ENCODE data around the gene GAL3ST2.
"Not testable (repeated sequence)": the region's sequence is repeated elsewhere in the genome, so short reads cannot be mapped to it uniquely, and the experiment has no call there.

Gene GAL3ST2

DNA sequence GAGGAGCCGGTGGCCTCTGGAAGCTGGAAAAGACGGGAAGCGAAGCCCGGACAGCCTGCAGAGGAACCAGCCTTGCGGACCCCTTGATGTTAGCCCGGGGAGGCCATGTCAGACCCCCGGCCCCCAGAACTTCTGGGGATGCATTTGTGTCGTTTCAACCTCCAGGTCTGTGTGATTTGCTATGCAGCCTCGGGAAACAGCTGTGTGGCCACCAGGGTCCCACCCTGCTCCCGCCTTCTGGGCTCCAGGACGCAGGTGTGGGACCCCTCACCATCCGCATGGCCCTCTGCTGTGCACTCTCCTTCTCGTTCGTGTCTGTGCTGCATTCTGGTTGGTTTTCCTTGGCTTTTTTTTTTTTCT lies 45.6 kb downstream of the GAL3ST2 start:
- TF ChIP-seq, protein P1, sequence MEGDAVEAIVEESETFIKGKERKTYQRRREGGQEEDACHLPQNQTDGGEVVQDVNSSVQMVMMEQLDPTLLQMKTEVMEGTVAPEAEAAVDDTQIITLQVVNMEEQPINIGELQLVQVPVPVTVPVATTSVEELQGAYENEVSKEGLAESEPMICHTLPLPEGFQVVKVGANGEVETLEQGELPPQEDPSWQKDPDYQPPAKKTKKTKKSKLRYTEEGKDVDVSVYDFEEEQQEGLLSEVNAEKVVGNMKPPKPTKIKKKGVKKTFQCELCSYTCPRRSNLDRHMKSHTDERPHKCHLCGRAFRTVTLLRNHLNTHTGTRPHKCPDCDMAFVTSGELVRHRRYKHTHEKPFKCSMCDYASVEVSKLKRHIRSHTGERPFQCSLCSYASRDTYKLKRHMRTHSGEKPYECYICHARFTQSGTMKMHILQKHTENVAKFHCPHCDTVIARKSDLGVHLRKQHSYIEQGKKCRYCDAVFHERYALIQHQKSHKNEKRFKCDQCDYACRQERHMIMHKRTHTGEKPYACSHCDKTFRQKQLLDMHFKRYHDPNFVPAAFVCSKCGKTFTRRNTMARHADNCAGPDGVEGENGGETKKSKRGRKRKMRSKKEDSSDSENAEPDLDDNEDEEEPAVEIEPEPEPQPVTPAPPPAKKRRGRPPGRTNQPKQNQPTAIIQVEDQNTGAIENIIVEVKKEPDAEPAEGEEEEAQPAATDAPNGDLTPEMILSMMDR (IDR thresholded peaks at IDR 0.05; ENCODE audit: borderline replicate concordance, insufficient read depth, low read depth, low read length), result no peak
- H3K4me3 ChIP-seq (ENCODE audit: low read depth, low read length), result no peak overlapping the region

DNA sequence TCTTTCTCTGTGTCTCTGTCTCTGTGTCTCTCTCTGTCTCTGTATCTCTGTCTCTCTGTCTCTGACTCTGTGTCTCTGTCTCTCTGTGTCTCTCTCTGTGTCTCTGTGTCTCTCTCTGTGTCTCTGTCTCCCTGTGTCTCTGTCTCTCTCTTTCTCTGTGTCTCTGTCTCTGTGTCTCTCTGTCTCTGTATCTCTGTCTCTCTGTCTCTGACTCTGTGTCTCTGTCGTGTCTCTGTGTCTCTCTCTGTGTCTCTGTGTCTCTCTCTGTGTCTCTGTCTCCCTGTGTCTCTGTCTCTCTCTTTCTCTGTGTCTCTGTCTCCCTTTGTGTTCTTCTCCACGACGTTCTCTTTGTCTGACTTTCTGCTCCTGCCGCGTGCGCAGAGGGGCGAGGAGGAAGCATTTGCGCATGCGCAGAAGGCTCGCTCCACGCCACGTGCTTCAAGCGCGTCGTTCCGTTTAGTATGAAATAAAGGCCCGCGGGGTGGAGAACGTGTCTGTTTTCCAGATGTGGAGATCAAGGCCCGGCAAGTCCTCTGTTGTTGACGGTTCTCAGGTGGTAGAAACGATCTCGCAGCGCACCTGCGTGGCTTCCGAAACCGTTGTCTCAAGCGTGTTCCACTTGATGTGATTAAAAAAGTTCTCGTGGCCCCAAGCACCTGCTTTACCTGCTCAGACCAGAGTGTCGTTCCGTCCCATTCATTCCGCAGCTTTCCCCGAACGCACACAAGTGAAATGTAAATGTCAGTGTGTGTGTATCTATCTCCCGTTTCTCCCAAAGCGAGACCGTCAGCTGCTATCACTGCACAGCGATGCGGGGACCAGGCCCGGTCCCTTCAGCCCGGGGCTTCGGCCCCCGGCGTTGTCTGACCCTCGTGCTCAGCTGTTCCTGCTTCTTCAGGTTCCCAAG lies 47.2 kb downstream of the GAL3ST2 start:
- H3K4me3 ChIP-seq (ENCODE audit: low read depth, low read length), result not testable (repeated sequence)

DNA sequence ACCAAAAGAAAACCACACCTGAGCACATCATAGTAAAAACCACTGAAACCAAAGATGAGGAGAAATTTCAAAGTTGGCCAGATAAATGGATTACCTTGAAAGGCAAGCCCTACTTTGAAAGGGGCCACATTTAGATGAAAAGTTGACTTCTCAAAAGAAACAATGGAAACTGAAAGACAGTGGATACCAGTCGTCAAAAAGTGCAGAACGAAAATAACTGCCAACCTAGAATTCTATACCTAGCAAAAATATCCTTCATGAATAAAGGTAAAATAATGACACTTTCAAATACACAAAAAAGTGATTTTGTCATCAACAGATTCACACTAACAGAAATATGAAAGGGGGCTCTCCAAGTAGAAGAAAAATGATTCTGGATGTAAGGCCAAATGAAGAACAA lies 50.8 kb downstream of the GAL3ST2 start:
- H3K4me3 ChIP-seq (ENCODE audit: low read depth, low read length), result no peak overlapping the region

DNA sequence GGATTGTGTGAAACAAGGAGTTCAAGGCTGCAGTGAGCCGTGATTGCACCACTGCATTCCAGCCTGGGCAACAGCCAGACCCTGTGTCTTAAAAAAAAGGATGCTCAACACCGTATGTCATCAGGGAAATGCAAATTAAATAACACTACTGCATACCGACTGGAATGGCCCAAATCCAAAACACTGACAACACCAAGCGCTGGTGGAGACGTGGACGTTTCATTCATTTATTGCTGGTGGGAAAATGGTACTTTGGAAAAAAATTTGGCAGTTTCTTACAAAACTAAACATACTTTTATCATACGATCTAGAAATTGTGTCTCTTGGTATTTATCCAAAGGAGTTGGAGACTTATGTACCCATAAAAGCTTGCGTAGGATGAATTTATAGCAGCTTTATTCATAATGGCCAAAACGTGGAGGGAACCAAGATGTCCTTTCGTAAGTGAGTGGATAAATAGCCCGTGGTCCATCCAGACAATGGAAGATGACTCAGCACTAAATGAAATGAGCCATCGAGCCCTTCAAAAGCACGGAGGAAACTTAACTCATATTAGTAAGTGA lies 56.6 kb downstream of the GAL3ST2 start:
- H3K4me3 ChIP-seq (ENCODE audit: low read depth, low read length), result no peak overlapping the region
- TF ChIP-seq, protein P1 (IDR thresholded peaks at IDR 0.05; ENCODE audit: borderline replicate concordance, insufficient read depth, low read depth, low read length), result no peak

More for the DNA sequence above, 50.8 kb downstream of the GAL3ST2 start:
- TF ChIP-seq, protein P1 (IDR thresholded peaks at IDR 0.05; ENCODE audit: borderline replicate concordance, insufficient read depth, low read depth, low read length), result no peak

DNA sequence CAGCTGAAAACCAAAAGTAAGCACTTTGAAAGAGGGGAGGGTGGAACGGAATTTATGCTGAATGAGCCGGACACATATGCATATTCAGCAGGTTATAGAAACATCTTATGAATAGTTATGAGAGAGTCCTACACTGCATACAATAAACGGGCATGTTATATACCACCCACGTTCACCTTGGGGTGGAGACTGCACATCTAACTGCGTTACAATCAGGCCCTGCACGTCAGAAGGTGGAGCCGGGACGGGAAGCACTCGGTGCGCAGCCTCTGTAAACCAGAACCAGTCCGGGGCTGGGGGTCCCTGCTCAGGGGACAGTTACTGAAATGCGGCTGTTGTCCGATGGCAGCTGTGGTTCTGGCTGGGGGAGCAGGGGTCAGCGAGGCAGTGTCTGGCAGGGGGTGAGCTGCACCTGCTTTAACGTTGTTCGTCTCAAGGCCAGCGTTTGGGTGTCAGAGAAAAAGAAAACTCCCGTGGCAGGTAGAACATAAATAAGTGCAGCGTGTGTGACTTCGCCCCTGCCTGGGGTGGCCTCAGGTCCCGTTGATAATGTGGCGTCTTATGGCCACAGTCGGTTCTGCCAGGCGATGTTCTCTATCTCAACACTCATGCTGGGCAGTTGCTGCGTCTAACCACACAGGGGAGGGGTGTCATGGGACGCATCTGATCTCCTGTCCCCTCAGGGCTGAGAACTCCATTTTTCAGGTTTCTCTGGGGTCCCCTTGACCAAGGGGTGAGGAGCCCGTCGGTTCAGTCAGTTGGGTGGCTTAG lies 57.3 kb downstream of the GAL3ST2 start:
- H3K4me3 ChIP-seq (ENCODE audit: low read depth, low read length), result not testable (repeated sequence)

DNA sequence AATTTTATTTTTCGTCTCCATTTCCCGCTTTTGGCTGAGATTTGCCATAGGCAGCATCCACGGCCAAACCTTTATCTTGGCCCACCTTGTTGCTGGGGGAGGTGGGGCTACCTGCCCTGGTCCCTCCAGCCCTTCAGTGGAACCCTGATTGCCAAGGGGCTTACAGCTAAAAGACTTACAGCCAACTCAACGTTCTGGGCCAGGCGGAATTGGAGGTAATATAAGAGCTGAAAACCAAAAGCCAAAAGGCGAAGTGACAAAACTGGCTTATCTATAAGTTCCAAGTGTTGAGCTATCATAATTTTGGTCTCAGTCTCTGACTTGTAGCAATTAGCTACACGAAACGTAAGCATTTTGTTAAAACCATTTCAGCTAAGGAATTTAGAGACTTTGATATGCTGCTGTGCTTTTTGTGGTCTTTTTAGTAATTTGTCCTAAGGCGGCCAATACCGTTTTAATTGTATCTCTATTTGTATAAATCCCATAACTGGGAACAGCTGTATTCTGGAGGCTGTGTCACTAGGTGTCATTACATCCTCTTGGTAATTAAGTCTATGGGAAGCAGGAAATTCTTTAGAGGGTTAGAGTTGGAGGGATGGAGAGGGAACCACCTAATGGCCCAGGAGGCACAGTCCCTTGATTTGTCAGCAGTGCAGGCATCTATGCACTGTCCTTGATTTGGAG lies 58.0 kb downstream of the GAL3ST2 start:
- no peak overlapping the region for H3K4me3 ChIP-seq (ENCODE audit: low read depth, low read length)
- TF ChIP-seq, protein P1 (IDR thresholded peaks at IDR 0.05; ENCODE audit: borderline replicate concordance, insufficient read depth, low read depth, low read length), result no peak

DNA sequence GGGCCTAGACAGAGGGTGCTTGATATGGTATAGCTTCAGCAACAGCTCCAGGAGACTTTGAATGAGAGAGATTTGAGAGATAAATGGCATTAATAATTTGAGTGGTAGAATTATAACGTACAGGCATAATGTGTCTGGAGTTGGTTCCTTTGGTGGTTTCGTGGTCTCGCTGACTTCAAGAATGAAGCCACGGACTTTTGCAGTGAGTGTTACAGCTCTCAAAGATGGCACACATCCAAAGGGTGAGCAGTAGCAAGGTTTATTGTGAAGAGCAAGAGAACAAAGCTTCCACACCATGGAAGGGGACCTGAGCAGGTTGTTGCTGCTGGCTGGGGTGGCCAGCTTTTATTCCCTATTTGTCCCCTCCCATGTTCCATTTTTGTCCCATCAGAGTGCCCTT lies 59.0 kb downstream of the GAL3ST2 start:
- TF ChIP-seq, protein P1 (IDR thresholded peaks at IDR 0.05; ENCODE audit: borderline replicate concordance, insufficient read depth, low read depth, low read length), result no peak
- no peak overlapping the region for H3K4me3 ChIP-seq (ENCODE audit: low read depth, low read length)
